ENCODE results near the gene VAMP2. TPM values are rescaled to one million over a fixed set of nuclear protein-coding genes. Genes with fewer than 3 reads are reported as not detected.
A peak's percentile ranks its signal among the peaks of the same experiment; 100 is the strongest.

The VAMP2 gene
- total RNA-seq, 1 experiment from 2014 or later = 35.1 TPM

GRCh38 chr17:8159032-8159400 lies 3.7 kb downstream of the VAMP2 start:
- peaks cover 15% of the 10 kb centered on the region; the same call in 1 of the 2 replicates for H3F3A ChIP-seq (ENCODE audit: insufficient read depth, low read depth)
- no peak overlapping the region for H3K4me2 ChIP-seq
- POLR2A ChIA-PET (ENCODE audit: unreplicated experiment) = interaction anchor here (0.6 kb wide), 2 partner anchors 15 to 249 kb away, joined by 3 to 4 read pairs; no protein-coding TSS in a partner anchor
- CTCF ChIA-PET = interaction anchor here (0.6 to 1.5 kb wide), 3 partner anchors 21 to 598 kb away, joined by 3 to 11 read pairs (median 4); no protein-coding TSS in a partner anchor
- intact Hi-C loops (cut with micrococcal nuclease; ENCODE audit: unreplicated experiment) = loop anchor here (5.0 kb wide), 2 partner anchors 87 to 317 kb away; no protein-coding TSS in a partner anchor
- H2AFZ ChIP-seq = no peak overlapping the region
- BruUV-seq (replicated peaks) = no TSS peak
- DNase-seq = no peak
- no peak overlapping the region for H3K4me3 ChIP-seq
- no peaks in the 10 kb centered on the region for H3K27me3 ChIP-seq (ENCODE audit: insufficient read depth, low read depth)
- no peaks in the 10 kb centered on the region for H4K20me1 ChIP-seq (ENCODE audit: insufficient read depth)
- H3K4me1 ChIP-seq (replicated peaks; ENCODE audit: insufficient read depth) = peaks cover 20% of the 10 kb centered on the region
- H3K9me3 ChIP-seq (ENCODE audit: insufficient read depth, low read depth) = no peaks in the 10 kb centered on the region
- H3K79me2 ChIP-seq (ENCODE audit: low read depth) = peaks cover 16% of the 10 kb centered on the region; the same call in 1 of the 2 replicates
- TF ChIP-seq CTCF (conservative IDR thresholded peaks at IDR 0.05) (no peak), EZH2 (IDR thresholded peaks at IDR 0.05; ENCODE audit: low read depth) (no peak)
- no peaks in the 10 kb centered on the region for H3K9me2 ChIP-seq (ENCODE audit: insufficient read depth)
- no peaks in the 10 kb centered on the region for H3K36me3 ChIP-seq (ENCODE audit: low read depth)
- H3K27ac ChIP-seq = no peak overlapping the region

- H4K20me1 ChIP-seq (ENCODE audit: insufficient read depth) = no peaks in the 10 kb centered on the region
- no peak overlapping the region for H2AFZ ChIP-seq
- H3K27me3 ChIP-seq (ENCODE audit: insufficient read depth, low read depth) = no peaks in the 10 kb centered on the region
- H3K9me2 ChIP-seq (ENCODE audit: insufficient read depth) = no peaks in the 10 kb centered on the region
- intact Hi-C loops (cut with micrococcal nuclease; ENCODE audit: unreplicated experiment) = loop anchor here (1.0 to 5.0 kb wide), 4 partner anchors 20 to 316 kb away; no protein-coding TSS in a partner anchor
- peak; percentile 83 for TF ChIP-seq CTCF (conservative IDR thresholded peaks at IDR 0.05)
- TF ChIP-seq EZH2 (IDR thresholded peaks at IDR 0.05; ENCODE audit: low read depth) = no peak
- peaks cover 18% of the 10 kb centered on the region; the same call in 1 of the 2 replicates for H3F3A ChIP-seq (ENCODE audit: insufficient read depth, low read depth)
- ChIA-PET POLR2A (ENCODE audit: unreplicated experiment) (interaction anchor here (0.6 to 0.7 kb wide), 4 partner anchors 15 to 248 kb away, joined by 3 to 5 read pairs (median 4); no protein-coding TSS in a partner anchor), CTCF (interaction anchor here (0.6 to 1.5 kb wide), 7 partner anchors 15 to 598 kb away, joined by 3 to 12 read pairs (median 4); partner anchors contain the start of gene CTC1)
- H3K27ac ChIP-seq = peak overlapping the region; percentile 27; the same call in 1 of the 2 replicates
- peak; percentile 63 to 91 for DNase-seq
- H3K79me2 ChIP-seq (ENCODE audit: low read depth) = peaks cover 16% of the 10 kb centered on the region; the same call in 1 of the 2 replicates
- H3K4me1 ChIP-seq (replicated peaks; ENCODE audit: insufficient read depth) = peaks cover 20% of the 10 kb centered on the region
- H3K9me3 ChIP-seq (ENCODE audit: insufficient read depth, low read depth) = no peaks in the 10 kb centered on the region
- peak overlapping the region; percentile 47; the same call in 1 of the 2 replicates for H3K4me2 ChIP-seq
- H3K4me3 ChIP-seq = no peak overlapping the region
- H3K36me3 ChIP-seq (ENCODE audit: low read depth) = no peaks in the 10 kb centered on the region
- BruUV-seq (replicated peaks) = no TSS peak
These were observed 4.3 kb downstream of the VAMP2 start for GRCh38 chr17:8158267-8159031.

- POLR2A ChIA-PET (ENCODE audit: unreplicated experiment) = interaction anchor here (0.8 to 1.0 kb wide), 6 partner anchors 17 to 279 kb away, joined by 3 to 17 read pairs (median 7); partner anchors contain the start of genes CTC1 and NDEL1
- H3F3A ChIP-seq (ENCODE audit: insufficient read depth, low read depth) = peaks cover 22% of the 10 kb centered on the region; the same call in 1 of the 2 replicates
- CTCF ChIA-PET = interaction anchor here (0.9 kb wide), 1 partner anchor 19 kb away, joined by 6 read pairs; no protein-coding TSS in a partner anchor
- DNase-seq = peak; percentile 99 to 100
- no peaks in the 10 kb centered on the region for H3K9me2 ChIP-seq (ENCODE audit: insufficient read depth)
- H3K4me3 ChIP-seq = peak overlapping the region; percentile 60
- peak overlapping the region; percentile 82 for H3K27ac ChIP-seq
- BruUV-seq (replicated peaks) = no TSS peak
- no peaks in the 10 kb centered on the region for H4K20me1 ChIP-seq (ENCODE audit: insufficient read depth)
- no peaks in the 10 kb centered on the region for H3K36me3 ChIP-seq (ENCODE audit: low read depth)
- intact Hi-C loops (cut with micrococcal nuclease; ENCODE audit: unreplicated experiment) = loop anchor here (1.0 to 5.0 kb wide), 4 partner anchors 17 to 314 kb away; no protein-coding TSS in a partner anchor
- peak overlapping the region; percentile 85 for H3K4me2 ChIP-seq
- peaks cover 25% of the 10 kb centered on the region for H3K4me1 ChIP-seq (replicated peaks; ENCODE audit: insufficient read depth)
- H3K79me2 ChIP-seq (ENCODE audit: low read depth) = 0 out of 2 replicates have a peak, but pooled peaks cover 6% of the 10 kb centered on the region
- H3K9me3 ChIP-seq (ENCODE audit: insufficient read depth, low read depth) = no peaks in the 10 kb centered on the region
- H3K27me3 ChIP-seq (ENCODE audit: insufficient read depth, low read depth) = no peaks in the 10 kb centered on the region
- H2AFZ ChIP-seq = peak overlapping the region; percentile 83
- TF ChIP-seq CTCF (conservative IDR thresholded peaks at IDR 0.05) = no peak
- no peak for TF ChIP-seq EZH2 (IDR thresholded peaks at IDR 0.05; ENCODE audit: low read depth)
These were observed 6.3 kb downstream of the VAMP2 start for GRCh38 chr17:8156246-8156992.

Measured in PC-9 (cell line).